GM08714 (cell line): Measurements from ENCODE around the gene MMP24.

ENCODE experiments used
- H3K4me3 ChIP-seq: fragments of 200-500 bp; sonication (Bioruptor generic); 2 replicates; pipeline ENCODE4 v1.5.1; 2014; ENCODE audit warnings: mild to moderate bottlenecking, low read length, inconsistent platforms
- ZNF274 ChIP-seq: IDR thresholded peaks from 2 replicates; pipeline ENCODE4 v1.6.1; 2012; ENCODE audit warnings: mild to moderate bottlenecking, low read depth, low read length

MMP24 gene

DNA sequence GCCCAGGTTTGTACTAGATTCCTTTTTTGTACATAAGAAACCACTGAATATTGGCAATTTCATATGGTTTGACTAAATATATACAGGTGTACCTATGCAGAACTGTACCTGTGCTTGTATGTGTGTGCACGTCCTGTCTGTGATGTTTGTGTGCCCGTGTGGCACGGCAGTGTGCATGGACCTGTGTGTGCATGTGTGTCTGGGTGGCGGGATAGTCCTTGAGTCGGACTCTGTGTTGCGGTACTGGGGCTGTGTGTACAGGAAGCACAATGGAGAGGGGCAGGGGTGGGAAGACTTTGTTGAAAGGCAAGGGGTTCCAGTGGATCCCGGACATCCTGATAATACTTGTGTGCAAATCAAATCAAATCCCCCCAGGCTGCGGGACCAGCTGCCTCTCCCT, 69.2 kb downstream of the MMP24 start:
- no peak overlapping the region for H3K4me3 ChIP-seq
- TF ChIP-seq ZNF274, result no peak

DNA sequence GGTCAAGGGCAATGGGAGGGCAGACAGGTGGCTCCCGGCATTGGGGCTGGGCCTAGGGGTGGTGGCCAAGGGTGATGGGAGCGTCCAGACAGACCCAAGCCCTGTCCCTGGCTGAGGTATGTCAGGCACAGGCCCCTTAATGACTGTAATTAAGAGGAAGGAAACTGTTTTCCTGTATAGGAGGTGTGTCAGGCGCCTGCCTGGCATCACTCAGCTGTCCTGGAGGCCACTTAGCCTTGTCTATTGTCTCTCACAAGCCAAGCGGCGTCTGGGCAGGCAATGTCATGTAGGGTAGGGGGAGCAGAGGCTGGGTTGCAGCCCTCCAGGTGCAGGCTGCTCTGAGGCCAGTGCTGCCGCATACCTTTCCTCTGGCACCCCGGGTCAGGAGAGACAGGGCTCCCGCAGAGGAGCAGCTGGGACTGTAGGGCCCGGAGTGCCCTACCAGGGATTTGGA, 69.6 kb downstream of the MMP24 start:
- TF ChIP-seq ZNF274, result no peak
- no peak overlapping the region for H3K4me3 ChIP-seq

DNA sequence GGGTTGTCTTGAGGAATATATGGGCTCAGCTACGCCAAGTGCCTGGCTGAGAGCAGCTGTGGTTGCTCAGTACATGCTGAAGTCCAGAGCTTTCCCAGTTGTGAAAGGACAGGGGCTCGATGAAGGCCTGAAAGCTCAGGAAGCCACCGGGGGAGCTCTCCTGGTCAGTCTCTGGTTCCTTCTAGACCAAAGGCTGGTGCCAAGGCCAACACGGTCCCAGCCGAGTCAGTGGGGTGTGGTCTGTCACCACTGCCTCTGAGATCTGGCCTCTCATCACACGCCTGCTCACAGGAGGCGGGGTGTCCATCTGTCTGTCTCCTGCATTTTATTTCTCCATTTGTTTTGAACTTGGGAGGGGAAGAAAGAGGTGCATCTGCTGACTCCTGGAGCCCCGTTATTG, 70.7 kb downstream of the MMP24 start:
- TF ChIP-seq ZNF274, result no peak
- H3K4me3 ChIP-seq, result no peak overlapping the region

DNA sequence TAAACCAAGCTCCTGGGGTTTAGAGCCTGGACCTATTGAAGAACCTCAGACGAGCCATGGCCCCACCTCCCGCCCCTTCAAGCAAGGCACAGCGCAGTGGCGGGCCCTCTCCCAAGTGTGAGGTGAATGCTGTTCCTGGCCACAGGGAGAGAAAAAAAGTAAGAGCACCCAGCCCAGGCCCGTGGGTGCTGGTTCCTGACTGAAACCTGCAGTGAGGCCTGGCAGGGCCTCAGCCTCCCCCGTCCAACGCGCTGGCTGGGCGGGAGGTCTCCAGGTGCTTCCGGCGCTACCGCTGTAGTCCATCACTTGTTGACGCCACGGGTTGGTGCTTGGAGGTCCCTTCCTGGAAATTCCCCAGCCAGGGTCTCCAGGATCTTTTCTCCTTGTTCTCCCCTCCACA, 71.2 kb downstream of the MMP24 start:
- no peak for TF ChIP-seq ZNF274
- H3K4me3 ChIP-seq, result no peak overlapping the region

DNA sequence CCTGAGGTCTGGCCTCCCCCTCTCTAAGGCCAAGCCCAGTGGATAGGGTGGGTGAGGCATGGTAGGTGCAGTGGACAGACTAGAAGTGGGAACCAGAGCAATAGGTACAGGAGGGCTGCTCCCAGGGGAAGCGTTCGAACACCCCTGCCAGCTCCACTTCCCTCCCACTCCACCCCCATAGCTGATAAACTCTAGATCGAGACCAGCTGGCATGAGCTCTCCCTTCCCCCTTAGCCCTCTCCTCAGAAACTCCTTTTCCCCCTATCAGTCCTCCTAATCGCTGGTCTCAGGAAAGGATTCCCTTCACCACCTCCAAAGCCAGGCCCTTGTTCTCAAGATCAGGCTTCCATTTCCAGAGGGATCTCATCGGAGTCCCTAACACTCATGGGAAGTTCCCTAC, 71.8 kb downstream of the MMP24 start:
- no peak for TF ChIP-seq ZNF274
- H3K4me3 ChIP-seq, result no peak overlapping the region

DNA sequence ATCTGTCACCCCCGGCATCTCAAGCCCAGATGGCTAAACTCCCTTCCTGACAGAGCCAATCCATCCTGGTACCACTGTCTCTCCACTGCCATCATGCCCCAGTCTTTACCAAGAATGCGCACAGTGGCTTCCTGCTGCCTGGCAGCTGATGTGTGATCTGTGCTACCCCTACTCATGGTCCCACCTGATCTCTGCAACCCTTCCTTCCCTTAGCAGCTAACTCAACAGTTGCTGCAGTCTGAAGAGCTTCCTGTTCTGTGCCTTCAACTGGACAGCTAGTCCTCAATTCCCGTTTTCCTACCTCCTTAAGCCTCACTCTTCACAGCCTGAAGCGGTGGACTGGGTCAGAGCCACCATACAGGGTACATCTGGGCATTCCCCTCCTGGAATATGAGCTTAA, 73.3 kb downstream of the MMP24 start:
- H3K4me3 ChIP-seq, result no peak overlapping the region
- TF ChIP-seq ZNF274, result no peak

DNA sequence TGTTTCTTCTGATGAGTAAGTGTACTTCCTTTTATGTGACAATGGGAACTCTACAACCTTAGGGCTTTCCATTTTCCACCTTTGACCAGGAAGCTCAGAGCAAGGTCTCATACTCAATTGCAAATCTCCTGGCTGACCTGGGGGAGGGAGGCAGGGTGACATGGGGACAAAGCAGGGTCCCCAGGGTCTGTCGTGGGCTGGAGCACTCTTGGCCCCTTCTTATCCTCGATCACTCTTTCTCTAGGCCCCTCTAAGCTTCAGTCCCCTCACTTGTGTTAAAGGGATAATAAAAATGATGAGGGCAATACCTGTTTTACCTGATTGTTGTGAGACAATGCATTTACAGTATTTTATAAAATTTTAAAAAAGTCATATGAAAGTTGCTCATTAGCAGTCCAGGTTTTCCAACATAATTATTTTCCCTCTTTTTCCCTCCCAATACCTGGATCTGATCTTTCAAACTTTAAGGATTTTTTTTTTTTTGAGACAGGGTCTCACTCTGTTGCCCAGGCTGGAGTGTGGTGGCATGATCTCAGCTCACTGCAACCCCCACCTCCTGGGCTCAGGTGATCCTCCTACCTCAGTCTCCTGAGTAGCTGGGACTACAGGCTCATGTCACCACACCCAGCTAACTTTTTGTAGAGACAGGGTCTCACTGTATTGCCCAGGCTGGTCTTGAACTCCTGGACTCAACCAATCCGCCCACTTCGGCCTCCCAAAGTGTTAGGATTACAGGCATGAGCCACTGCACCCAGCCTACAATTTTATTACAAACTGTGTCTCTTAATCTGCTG, 74.2 kb downstream of the MMP24 start:
- no peak for TF ChIP-seq ZNF274
- H3K4me3 ChIP-seq, result no peak overlapping the region

DNA sequence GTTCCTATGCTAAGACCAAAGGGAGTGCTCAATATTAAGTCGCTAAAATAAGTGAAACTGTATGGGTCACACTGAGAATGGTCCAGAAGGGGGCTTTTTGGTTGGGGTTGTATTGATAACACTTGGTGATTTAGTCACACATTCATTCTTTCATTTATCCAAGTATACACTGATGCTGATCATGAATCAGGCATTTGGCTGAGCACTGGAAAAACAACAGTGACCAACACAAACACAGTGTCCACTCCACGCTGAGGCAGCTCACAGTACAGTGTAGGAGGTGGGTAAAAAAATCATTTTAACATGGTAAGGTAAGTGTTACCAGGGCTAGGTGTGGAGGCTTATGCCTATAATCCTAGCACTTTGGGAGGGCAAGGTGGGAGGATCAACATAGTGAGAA, 74.9 kb downstream of the MMP24 start:
- no peak overlapping the region for H3K4me3 ChIP-seq
- TF ChIP-seq ZNF274, result no peak

DNA sequence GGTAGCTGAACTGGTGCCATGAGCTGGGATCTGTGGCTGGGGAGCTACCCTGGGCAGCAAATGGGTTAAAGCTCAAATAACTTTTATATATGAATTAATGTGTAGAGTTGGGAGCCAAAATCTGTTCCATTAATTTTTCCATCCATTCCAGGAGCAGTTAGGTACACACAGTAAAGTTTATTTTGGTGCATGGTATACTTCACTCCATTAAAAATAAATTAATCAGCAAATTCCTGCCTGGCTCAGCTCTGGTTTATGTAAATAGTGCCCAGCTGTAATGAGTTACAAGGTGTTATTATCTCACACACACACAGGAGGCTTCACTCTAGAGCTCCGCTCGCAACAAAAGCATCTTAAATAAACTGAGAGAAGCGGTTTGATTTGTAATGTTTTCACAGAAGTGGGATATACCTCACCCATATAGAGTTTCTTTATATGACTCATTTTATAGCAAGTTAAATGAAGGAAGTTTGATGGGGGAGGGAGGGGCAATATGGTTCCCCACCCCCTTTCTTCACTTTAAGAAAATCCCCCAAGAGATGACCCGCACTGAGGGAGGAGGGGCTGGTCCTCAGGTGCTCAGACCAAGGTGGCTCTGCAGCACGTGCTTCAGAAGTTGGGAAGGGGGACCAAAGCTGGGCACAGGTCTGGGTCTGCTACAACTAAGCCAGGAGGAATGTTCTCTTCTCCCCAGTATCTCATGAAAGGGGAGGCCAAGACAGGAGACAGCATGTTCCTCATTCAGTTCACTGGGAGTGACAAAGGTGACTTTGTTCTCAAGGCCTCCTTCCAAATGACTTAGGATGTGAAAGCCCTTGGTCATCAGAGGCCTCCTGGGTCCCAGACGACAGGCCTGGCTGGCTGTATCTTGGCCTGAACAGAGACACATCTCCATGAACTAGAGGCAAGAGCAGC, 76.2 kb downstream of the MMP24 start:
- no peak for TF ChIP-seq ZNF274
- H3K4me3 ChIP-seq, result no peak overlapping the region

DNA sequence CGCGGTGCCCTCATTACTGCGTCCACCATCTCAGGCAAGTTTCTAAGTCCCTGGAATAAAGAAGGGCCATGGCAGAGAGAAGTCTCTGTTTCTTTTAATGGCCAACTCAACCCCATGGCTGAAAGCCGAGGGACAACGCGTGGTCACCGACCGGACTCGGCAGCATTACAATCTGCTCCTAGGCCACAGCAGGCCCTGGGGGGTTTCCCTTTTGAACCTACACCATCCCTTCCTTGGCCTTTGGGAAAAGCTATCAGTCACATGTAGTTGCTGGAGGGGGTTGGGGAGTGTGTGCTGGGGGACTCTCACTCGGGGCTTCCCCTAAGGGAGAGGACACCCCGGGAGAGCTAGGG, 76.9 kb downstream of the MMP24 start:
- no peak for TF ChIP-seq ZNF274

DNA sequence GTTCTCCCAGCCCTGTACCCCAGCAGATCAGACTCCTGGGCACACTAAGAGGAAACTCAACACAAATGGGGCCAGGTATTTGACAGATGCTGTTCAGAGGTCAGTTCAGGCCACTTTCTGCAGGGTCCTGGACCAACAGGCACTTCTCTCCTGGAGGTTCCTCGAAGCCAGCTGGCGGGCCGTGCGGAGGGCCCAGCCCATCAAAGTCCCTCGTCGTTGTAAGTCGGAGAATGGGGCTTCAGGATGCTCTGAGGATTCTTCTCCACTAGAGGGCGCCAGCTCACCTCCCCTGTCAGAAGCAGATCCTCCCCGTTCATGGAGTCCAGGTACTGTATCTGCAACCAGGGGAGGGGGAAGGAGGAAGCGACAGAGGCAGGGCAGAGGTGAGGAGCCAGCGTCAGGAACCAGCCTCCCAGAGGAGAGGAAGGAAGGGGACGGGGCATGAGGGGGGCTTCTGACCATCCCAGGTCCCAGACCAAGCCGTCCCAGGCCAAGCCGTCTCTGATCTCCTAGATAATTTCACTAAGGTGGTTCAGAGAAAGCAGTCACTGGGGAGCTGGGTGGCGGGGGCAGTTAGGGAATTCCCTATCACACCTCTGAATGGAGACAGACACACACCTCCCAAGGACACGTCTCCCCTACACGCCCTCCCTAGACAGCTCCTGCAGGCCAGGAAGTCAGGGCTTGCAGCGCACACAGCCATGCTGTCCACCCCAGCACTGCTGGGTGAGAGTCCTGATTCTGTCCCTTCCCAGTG, 77.4 kb downstream of the MMP24 start:
- no peak for TF ChIP-seq ZNF274
- H3K4me3 ChIP-seq, result no peak overlapping the region

More for the DNA sequence above, 76.9 kb downstream of the MMP24 start:
- no peak overlapping the region for H3K4me3 ChIP-seq

DNA sequence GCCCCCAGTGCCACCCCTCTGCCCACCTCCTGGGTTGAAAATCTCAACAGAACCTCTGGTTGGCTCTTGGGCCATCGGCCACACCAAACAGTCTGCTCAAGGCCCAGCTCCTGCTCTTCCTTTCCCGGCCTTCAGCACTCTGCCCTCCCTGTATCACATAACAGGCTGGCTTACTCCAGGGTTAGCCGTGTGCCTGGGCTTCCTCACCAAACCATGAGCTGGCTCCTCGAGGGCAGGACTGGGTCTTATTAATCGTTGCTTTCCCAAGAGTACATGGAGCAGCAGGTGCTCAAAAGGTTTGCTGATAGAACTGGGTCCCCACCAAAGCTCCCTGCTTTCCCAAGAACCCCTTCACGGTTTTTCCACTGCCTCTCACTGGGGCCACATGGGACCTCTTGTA, 78.5 kb downstream of the MMP24 start:
- no peak overlapping the region for H3K4me3 ChIP-seq
- no peak for TF ChIP-seq ZNF274

DNA sequence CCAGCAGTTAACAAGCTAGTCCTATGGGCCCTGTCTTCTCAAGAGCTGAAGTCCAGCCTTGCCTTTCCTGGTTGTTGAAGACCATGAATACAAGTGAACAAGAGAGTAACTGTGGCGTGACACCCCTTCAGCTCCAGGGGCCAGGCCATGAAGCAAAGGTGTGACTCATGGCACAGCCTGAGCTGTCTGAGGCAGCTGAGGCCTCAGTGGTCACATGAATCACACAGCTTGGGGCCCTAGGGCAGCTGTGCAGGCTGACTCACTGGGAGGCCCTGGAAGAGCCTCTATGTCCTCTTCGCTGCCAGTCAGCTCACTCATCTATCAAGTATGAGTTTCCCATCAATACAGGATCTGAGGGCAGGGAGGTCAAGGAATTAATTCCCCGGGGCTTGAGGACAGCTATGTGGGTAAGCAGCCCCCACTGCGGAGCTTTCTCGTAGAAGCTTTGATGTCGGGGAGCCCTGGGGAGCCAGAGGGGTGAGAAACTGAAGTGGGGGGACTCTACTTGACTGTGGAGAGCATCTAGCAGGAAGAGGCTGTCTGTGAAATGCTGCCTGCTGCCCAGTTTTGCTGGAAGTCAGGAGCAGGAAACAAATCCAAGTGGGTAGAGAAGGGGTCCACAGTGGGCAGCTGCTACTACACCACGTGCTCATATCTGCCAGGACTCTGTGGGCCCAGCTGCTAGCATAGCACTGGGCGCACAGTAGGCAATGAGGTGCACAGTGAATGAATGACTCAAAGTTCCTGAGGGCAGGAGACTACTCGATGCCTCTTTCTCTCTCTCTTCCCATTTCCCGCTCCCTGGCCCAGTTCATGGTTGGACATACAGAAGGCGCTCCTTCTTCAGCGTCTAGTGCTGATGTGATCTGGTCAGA, 79.4 kb downstream of the MMP24 start:
- TF ChIP-seq ZNF274, result no peak
- no peak overlapping the region for H3K4me3 ChIP-seq
